Measurements from ENCODE around the gene DAGLA. TPM values are rescaled to one million over a fixed set of nuclear protein-coding genes. Genes with fewer than 3 reads are reported as not detected.

The DAGLA gene
- total and polyA plus RNA-seq, 2 of the 13 experiments (the other 11 are each of a cell fraction or from before 2014, with no cell fraction given): 2.6 to 3.9 TPM

DNA sequence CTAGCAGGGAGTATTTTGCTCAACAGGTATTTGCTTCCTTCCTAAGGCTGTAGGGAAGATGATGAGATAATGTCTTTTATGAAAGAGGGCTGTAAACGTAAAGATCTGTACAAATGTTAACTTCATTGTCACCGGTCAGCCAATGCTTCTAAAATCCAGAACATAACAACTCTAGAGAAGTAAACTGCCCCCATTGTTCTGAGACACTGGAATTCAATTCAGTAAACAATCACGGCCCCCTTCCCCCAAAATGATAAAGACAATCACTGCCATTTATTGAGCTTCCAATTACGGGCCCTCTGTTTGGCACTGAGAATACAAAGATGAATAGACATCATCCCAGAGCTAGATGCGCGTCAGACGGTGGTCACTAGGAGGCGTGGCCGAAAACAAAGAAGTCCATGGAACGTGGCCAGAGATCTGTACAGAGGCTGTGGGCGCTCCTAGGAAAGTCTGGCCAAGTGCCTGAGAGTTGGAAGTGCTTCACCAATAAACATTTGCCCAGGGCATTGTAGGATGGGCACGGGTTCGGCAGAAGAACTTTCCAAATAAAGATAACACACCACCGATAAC is 111.6 kb downstream of the DAGLA start (continued):
- TF ChIP-seq, protein P1, sequence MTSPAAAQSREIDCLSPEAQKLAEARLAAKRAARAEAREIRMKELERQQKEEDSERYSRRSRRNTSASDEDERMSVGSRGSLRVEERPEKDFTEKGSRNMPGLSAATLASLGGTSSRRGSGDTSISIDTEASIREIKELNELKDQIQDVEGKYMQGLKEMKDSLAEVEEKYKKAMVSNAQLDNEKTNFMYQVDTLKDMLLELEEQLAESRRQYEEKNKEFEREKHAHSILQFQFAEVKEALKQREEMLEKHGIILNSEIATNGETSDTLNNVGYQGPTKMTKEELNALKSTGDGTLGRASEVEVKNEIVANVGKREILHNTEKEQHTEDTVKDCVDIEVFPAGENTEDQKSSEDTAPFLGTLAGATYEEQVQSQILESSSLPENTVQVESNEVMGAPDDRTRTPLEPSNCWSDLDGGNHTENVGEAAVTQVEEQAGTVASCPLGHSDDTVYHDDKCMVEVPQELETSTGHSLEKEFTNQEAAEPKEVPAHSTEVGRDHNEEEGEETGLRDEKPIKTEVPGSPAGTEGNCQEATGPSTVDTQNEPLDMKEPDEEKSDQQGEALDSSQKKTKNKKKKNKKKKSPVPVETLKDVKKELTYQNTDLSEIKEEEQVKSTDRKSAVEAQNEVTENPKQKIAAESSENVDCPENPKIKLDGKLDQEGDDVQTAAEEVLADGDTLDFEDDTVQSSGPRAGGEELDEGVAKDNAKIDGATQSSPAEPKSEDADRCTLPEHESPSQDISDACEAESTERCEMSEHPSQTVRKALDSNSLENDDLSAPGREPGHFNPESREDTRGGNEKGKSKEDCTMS (CRISPR knock-in tag; conservative IDR thresholded peaks at IDR 0.05): no peak
- TF ChIP-seq ZNF577 (CRISPR knock-in tag; IDR thresholded peaks at IDR 0.05; ENCODE audit: borderline replicate concordance, low read depth): no peak
- no peak for TF ChIP-seq NFIB (CRISPR knock-in tag; IDR thresholded peaks at IDR 0.05; ENCODE audit: borderline replicate concordance)
- TF ChIP-seq PHF21A (CRISPR knock-in tag; IDR thresholded peaks at IDR 0.05): 0 out of 2 replicates have a peak, but pooled peaks have one; percentile 3
- TF ChIP-seq ZNF614 (CRISPR knock-in tag; IDR thresholded peaks at IDR 0.05; ENCODE audit: borderline replicate concordance): peak; percentile 4; the same call in 1 of the 2 replicates
- TF ChIP-seq NR2F2 (IDR thresholded peaks at IDR 0.05; ENCODE audit: borderline replicate concordance, low read depth): no peak
- TF ChIP-seq ZNF720 (CRISPR knock-in tag; IDR thresholded peaks at IDR 0.05): no peak
- no peak for TF ChIP-seq ZNF263 (CRISPR knock-in tag; IDR thresholded peaks at IDR 0.05)
- peak; percentile 39; the same call in 1 of the 2 replicates for TF ChIP-seq FOXK1 (CRISPR knock-in tag; IDR thresholded peaks at IDR 0.05; ENCODE audit: borderline replicate concordance, low read depth)
- peak; percentile 1; the same call in 1 of the 2 replicates for TF ChIP-seq GATAD2A (CRISPR knock-in tag; IDR thresholded peaks at IDR 0.05)
- TF ChIP-seq, protein P2, sequence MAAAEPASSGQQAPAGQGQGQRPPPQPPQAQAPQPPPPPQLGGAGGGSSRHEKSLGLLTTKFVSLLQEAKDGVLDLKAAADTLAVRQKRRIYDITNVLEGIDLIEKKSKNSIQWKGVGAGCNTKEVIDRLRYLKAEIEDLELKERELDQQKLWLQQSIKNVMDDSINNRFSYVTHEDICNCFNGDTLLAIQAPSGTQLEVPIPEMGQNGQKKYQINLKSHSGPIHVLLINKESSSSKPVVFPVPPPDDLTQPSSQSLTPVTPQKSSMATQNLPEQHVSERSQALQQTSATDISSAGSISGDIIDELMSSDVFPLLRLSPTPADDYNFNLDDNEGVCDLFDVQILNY (CRISPR knock-in tag; conservative IDR thresholded peaks at IDR 0.05): no peak
- TF ChIP-seq ZNF570 (CRISPR knock-in tag; IDR thresholded peaks at IDR 0.05; ENCODE audit: borderline replicate concordance): no peak
- no peak for TF ChIP-seq ZNF530 (CRISPR knock-in tag; IDR thresholded peaks at IDR 0.05; ENCODE audit: low read depth)
- TF ChIP-seq TBX3 (IDR thresholded peaks at IDR 0.05; ENCODE audit: borderline replicate concordance): no peak
- peak; percentile 65; the same call in 1 of the 2 replicates for TF ChIP-seq POLR2G (IDR thresholded peaks at IDR 0.05; ENCODE audit: low read depth, low read length)
- TF ChIP-seq ZNF318 (CRISPR knock-in tag; IDR thresholded peaks at IDR 0.05): peak; percentile 19; the same call in 1 of the 2 replicates
- no peak for TF ChIP-seq RBM22 (optimal IDR thresholded peaks at IDR 0.05; ENCODE audit: low read length)
- TF ChIP-seq SMYD3 (CRISPR knock-in tag; IDR thresholded peaks at IDR 0.05): no peak
